ENCODE results near the gene GPC1.

GPC1 gene

GRCh38 chr2:240397542-240397916, 37.9 kb upstream of the GPC1 start:
- DNase-seq, result no peak

GRCh38 chr2:240397924-240398645, 37.4 kb upstream of the GPC1 start:
- no peak for DNase-seq

- DNase-seq, result no peak
Observed at GRCh38 chr2:240398661-240399267, 36.7 kb upstream of the GPC1 start.

- no peak for DNase-seq
Observed at GRCh38 chr2:240399419-240400324, 35.8 kb upstream of the GPC1 start.

GRCh38 chr2:240400371-240401161, 34.9 kb upstream of the GPC1 start:
- no peak for DNase-seq

- DNase-seq, result no peak
Observed at GRCh38 chr2:240401308-240401707, 34.2 kb upstream of the GPC1 start.

- no peak for DNase-seq
Observed at GRCh38 chr2:240401781-240402551, 33.5 kb upstream of the GPC1 start.

GRCh38 chr2:240402566-240403272, 32.7 kb upstream of the GPC1 start:
- DNase-seq, result no peak

GRCh38 chr2:240403396-240404104, 31.9 kb upstream of the GPC1 start:
- DNase-seq, result no peak

- no peak for DNase-seq
Observed at GRCh38 chr2:240404174-240404852, 31.1 kb upstream of the GPC1 start.

GRCh38 chr2:240405133-240405532, 30.3 kb upstream of the GPC1 start:
- no peak for DNase-seq

GRCh38 chr2:240405684-240406313, 29.7 kb upstream of the GPC1 start:
- no peak for DNase-seq

- no peak for DNase-seq
Observed at GRCh38 chr2:240407090-240407489, 28.4 kb upstream of the GPC1 start.

- no peak for DNase-seq
Observed at GRCh38 chr2:240410004-240410403, 25.5 kb upstream of the GPC1 start.

GRCh38 chr2:240410808-240411207, 24.7 kb upstream of the GPC1 start:
- no peak for DNase-seq

- no peak for DNase-seq
Observed at GRCh38 chr2:240411261-240412160, 24.0 kb upstream of the GPC1 start.

GRCh38 chr2:240412211-240412861, 23.1 kb upstream of the GPC1 start:
- DNase-seq, result no peak
